ENCODE results near the gene SDC4.
"Not testable (repeated sequence)": the region's sequence is repeated elsewhere in the genome, so short reads cannot be mapped to it uniquely, and the experiment has no call there.

SDC4 gene

DNA sequence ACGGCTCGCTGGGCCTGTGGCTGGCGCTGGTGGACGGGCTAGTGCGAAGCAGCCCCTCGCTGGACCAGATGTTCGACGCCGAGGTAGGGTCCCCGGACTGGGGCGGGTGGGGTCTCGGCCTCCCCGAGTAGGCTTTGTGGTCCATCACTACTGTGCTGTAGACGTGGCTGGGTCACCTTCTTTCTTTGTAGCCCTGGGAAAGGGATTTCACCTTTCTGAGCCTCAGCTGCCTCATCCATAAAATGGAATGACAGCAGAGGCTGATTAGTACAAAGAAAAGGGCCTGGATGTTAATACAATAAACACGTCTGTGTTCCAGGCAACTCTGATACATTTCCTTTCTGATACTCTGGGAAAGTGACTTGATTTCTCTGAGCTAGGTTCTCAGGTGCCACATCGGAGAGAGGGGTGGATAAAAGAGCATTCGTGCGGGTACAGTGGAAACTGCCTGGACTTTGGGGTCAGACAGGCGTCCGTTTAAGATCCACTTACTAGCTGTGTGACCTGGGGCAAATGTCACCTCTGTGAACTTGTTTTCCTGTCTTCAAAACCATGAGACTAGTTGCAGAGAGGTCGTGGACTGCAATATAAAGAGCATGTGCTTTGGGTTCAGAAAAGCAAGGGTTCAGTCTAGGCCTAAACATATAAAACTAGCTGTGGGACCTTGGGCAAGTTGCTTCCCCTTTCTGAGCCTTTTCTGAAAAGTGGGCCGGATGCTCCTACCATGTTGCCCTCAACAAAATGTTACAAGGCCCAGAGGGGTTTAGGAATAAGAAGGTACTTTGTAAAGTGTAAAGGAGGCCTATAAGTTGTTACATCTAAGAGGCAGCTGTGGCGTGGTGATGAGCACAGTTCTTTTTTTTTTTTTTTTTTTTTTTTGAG, 15.6 kb upstream of the SDC4 start:
- no peak for DNase-seq

DNA sequence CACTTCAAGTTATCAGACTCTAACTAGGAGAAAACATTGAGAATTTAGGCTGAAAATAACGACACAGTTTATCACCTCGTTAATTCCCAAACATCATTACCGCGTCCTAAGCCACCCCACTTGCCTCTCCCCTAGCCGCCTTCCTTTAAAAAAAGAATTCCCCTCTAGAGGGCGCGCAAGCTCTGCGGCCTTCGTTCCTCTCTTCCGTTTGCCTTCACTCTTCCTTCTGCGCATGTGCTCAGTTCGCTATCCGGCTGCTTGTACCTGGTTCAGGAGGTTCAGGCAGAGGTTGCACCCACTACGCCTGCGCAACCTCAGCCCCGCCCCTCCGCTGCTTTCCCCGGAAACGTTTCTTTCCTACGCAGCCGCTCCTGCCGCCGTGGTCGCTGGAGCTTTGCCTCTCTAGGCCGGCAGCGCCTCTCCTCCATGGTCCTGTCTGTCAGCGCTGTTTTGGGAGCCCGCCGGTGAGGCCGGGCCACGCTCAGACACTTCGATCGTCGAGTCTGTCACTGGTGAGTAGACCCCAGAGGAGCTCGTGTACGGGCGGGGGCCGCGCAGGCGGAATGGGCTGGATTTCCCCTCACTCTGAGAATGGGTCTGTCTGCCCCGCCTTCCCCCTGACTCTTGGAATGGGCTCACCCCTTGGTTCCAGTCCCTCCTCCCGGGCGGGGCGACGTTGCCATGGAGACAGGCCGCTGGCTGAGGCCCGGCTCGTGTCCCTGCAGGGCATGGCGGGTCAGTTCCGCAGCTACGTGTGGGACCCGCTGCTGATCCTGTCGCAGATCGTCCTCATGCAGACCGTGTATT, 14.8 kb upstream of the SDC4 start, which contains the start of gene SYS1:
SYS1 (plus strand) TSS at position 353 of the 807 bp plus-strand sequence; CDS start at position 729, 376 bp downstream.
- peak; percentile 99 for DNase-seq

DNA sequence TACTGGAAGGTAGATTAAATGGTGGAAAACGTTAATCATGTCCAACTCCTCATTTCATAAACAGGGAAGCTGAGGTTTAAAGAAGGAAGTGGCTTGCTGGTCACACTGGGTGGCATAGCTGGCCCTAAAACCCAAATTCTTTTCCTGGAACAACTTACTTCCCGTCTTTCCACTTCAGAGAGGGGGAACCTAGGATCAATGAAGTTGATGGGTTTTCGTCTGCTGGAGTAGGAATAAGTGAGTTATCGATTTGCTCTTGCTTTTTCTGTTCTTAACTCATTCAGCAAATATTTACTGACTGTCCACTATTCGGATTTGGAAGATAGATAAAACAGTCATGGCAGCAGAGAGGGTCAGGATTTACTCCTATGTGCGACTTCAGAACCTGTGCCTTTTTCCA, 13.6 kb upstream of the SDC4 start:
- DNase-seq: no peak

DNA sequence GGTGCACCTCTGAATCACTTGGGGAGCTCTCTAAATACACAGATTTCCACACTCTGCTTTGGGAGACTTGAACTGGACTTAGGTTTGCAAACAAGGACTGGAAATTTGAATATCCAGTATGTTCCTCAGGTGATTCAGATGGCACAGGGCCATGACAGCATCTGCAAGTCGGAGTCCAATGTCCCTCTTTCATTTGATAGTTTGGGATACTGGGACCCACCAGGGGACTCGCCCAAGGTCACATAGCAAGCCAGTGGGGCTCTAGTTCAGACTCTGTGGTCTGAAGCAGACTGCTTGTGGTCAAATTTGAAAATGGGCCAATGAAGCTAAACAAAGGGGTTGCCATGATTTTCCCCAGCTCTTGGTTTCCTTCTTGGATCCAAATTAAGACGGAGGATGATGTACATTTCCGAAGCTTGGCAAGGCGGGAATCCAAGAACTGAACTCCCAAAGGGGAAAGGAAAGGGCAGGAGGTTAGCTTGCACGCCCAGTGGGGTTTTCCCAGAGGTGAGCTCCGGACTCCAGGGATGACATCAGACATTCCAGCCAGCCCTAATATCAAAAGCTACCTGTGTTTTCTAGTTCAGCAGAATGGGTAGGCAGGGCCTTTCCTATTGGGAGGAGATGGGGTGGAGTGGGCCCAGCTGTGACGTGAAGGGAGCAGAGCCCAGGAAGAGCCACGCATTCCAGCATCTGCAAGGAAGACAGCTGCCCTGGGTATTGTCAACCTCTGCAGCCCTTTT, 11.4 kb upstream of the SDC4 start:
- no peak for DNase-seq

DNA sequence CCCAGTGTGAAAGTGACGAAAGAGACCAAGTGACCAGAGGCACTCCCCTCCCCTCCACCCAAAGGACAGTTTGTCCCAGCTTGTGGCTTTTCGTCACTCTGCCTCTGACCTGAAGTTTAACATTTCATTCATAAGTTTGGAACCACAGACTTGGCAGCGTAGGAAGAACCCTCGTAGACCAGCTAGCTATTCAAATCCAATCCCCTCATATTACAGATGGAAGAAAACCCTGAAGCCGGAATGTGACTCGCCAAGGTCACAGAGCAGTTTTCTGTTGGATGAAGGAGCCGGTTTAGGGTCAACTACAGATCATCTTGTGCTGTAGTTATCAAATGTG, 10.8 kb upstream of the SDC4 start:
- no peak for DNase-seq

DNA sequence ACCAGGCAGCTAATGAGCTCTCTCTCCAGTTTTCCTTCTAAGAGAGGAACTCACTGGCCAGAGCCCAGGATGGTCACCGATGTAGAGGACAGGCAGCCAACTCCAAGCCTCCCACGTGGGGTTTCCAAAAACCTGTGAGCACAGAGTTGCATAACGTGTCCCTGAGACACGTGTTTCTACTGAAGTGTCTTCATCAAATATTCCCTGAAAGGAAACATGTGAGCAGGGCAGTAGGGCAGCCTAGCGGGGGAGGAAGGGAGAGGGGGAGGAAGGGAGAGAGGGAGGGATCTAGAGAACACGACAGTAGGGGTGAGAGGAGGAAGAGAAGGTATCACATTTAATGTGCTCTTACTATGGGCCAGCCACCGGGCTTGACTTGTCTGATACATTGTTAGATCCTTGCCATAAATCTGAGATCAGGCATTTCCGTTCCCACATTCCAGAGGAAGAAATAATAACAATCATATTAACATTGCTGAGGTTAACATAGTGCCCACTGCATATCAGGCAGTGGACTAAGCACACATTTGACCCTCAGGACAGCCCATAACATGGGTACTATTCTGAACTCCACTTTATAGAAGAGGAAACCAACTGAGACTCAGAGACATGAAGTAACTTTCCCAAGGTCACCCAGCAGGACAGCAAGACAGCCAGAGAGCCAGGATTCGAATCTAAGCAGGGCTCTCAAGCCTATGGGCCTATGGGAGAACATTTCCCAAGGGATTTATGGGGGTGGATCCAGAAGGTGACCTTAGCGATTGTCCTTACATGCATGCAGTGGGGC, 10.3 kb upstream of the SDC4 start:
- DNase-seq: no peak

DNA sequence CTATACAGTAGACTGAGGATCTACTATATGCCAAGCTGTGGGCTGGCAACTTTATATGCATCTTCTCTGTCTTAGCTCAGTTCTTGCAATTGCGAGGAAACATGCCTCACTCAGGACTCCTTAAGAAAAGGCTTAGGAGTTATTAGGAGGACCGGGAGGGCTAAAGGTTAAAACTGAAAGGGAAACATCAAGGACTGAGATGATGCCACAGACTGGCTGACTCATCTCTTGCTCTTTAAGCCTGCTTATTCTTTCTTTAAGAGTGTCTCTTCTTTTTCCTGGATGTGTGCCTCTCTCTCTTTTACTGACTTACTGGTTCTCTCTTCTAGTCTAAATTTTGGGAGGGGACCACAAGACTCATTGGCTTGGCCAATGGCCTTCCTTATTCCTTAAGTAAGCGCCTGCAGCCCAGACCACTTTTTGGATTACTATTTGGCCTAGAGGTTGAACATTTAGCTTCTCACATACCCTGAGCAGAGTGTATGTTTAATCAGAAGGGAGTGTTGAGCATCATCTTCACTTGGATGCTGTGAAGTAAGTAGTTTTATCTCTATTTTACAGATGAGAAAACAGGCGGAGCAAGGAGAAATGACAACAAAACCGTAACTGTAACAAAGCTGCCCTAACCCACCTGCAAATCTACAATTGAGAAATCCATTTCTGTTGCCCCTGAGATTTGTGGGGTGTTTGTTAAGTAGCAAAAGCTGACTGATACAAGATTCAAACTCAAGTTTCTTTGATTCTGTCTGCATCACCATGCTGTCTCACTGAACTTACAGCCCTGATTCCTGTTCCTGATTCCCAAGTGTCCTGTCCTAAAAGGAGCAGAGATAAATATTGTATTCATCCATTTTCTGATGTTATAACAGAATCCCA, 7.2 kb upstream of the SDC4 start:
- DNase-seq: no peak

DNA sequence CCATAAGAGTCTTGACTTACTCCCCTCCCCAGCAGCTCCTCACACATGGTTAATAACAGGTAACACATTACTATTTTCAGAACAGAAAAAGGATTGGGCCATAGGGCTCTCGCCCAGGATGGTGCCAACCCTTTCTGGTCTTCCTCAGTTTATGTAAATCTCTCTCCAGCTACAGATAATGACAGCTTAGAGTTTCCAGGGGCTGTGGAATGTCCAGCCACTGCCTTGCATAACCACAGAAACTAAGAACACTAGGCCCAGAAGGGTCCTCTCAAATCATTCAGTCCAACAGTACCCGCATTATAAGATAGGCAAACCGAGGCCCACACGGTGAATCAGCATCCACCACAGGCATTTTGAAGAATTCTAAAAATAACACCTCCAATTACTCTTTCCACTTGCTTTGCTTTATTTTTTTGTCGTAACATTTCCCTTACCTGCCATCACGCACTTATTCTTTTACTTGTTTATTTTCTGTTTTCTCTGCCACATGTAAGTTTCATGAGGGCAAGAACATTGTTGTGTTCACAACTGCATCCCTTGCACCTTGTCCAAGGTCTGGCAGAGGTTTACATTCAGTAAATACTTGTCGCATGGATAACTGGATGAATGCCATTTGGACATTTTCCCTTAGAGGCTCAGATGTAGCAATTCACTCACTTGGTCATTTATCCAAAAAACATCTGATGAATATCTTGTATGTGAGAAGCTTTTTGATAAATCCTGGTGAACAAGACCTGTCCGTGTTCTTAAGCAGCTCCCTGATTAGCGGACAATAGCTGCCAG, 6.4 kb upstream of the SDC4 start:
- peak; percentile 40 for DNase-seq

DNA sequence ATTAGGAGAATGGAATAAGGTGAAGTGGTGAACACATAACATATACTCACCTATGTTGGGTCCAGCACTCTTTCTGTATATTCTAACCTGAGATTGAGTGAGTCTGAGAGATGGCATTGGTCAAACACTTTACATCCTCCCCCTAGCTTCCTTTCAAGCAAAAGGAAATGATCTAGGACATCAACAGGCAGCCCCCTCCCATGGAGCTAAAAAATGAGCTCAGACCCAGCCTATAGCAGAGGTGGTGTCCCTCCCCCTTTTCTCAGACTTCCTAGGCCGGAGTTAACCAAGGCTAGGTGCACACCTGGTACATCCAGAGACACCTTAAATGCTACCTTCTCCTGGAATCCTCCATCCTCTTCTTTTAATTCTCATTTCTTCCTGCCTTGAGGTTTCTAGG, 5.5 kb upstream of the SDC4 start:
- DNase-seq: no peak

DNA sequence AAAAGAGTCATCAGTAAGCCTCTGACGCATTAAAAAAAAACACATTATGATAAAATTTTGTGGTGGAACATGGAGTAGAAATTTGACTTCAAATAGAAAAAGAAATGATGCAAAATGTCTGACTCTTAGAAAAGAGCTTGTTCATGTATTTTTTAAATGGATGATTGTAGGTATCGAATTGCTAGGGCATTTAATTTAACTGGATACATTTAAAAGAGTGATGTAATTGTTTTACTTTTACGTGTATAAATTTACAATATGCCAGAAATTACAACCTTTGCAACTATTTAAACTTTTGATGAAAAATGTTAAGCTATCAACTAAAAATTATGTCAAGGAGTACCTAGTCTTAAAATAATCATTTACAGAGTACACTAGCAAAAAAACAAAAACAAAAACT, 4.5 kb upstream of the SDC4 start:
- no peak for DNase-seq

DNA sequence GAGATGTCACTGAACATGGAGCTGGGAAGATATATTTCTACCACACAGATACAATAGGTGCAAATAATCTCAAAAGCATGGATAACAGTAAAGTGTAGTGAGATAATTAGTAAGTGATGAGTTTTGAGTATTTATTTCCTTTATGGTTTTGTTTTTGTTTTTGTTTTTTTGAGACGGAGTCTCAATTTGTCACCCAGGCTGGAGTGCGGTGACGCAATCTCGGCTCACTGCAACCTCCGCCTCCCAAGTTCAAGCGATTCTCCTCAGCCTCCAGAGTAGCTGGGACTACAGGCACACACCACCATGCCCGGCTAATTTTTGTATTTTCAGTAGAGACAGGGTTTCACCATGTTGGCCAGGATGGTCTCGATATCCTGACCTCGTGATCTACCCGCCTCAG, 2.6 kb upstream of the SDC4 start:
- not testable (repeated sequence) for DNase-seq

DNA sequence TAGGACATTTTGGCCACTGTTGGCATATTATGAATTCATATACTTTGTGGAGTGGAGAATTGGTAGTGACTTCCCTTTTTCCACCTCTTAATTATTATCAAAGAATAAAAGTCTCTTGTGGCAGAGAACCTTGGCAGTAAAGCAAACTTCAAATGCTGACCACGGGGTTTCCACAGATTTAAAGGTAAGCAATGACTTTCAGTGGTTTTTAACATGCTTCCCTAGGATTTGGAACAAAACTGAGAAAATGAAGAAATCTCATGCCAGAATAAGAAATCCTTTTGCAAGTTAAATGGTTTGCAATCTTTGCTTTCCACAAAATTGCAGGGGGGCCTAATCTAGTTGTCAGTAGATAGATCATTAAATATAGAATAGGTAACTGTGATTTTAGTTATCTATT, 2.0 kb upstream of the SDC4 start:
- no peak for DNase-seq

DNA sequence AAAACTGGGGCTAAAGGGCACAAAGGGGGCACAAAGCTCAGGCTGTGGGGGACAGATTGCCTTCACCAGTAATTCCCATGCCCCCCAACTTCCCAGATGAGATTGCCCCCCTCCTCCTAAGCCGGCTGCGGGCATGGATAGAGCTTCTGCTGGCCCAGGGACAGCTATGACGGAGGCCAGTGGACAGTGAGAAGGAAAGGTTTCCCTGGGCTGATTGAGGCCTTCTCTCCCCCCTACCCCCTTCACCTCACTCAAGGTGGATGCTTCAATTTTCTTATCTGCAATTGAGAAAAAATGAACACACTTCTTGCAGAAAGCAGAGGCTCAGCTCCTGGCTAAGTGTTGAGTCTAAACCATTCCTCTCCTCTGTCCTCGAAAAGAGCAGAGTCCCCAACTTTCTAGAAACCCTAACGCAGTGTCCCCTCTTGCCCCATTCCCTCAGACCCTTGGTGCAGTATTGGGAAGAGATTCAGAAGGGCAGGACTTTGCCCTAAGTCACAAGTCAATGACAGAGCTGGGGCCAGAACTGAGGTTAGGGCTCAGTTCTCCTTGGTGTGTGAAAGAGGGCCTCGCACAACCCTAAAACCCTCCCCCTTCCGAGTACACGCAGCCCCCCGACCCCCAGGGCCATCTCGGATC, 808 bp downstream of the SDC4 start:
- no peak for DNase-seq

DNA sequence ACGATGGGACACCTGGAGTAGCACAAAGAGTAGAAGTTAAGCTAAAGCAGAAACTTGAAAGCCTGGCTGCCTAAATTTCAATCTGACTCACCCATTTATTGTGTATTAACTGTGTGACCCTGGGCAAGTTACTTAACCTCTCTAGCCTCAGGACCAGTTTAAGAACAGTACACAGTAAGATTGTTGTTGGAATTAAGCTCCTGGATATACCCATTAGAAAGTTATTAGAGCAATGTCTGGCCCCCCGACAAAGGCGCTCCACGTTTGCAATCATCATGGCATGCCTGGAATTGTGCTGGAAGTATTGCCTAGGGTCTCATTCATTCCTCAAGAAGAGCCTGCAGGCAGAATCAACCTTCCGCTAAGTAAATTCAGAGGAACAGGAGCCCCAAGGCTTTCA, 1.4 kb downstream of the SDC4 start:
- no peak for DNase-seq

DNA sequence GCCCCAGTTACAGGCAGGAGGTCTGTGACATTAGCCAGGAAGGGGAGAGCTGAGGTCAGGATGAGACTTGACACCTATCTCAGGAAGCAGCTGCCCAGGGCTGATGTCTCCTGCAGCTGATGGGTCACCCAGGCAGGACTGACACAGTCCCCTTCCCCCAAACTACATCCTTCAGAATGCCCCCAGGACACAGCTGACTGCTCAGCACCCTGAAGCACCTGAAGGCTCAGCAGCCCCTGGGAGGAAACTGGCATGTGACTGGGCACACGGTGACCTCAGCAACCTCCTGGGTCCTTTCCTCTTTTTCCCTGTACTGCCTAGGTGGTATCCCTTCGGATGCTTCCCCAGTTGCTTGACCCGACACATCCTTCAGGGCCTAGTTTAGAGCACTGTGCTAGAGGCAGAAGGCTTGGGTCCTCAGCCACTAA, 1.9 kb downstream of the SDC4 start:
- DNase-seq: no peak

DNA sequence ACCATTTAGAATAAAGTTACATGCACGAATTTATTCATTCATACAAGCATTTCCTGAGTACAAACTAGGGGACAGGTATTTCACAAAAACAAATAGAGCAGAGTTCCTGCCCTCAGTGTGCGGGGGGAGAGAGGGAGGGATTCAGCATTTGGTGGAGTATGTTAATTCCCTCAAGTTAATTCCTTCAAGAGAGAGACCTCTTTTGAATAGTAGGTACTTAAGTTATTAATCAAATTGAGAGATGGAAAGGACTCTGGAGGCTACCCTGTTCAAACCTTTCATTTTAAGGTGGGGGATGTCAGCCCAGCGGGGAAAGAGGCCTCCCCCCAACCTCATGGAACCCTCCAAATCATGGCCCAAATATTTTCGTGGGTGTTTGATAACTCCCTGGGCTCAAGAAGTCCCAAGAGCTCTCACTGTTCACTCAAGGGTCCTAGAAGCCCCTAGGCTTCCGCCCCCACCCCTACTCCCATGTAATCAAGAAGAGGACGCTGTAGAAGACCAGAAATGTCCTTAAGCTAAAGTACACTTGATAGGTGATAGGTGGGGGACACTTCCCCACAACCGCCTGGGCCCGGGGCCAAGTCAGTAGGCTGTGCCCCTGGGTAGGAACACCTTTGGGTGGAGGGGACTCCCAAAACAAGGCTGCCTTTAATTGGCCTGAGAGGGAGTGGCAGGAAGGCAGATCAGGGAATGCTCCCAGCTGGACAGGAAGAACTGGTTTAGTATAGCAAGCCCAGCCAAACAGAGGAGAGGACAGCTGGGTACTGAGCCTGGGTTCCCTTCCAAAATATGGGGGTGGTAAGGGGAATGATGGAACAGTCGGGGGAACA, 2.9 kb downstream of the SDC4 start:
- DNase-seq: no peak

DNA sequence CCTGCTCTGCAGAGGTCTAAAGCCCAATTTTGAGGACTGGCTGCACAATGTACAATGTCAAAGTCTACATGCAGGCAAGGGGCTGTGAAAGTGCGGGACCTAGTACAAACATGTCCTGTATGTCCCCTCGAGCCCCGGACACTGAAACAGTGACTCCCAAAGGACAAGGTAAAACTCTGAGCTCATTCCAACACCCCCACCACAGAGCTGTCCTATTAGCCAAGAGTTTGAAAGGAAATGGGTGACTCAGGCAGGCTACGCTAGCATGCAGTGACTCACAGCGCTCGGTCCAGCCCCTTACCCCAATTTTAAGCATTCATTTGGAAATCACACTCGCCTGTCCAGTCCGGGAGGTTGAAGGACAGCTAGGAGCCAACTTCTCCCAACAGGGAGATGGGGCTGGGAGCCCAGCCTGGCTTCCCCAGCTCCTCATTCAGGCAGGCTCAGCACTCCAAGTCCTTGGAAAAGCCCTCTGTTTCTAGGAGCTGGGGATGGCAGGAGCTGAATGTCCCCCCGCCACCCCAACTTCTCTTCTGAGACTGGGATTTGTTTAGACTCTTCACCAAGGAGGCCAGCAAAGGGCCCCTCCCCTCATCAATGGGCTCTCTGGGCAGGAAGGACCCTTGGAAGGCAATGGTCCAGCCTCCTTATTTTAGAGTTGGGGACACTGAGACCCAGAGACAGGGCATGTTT, 3.9 kb downstream of the SDC4 start:
- no peak for DNase-seq

DNA sequence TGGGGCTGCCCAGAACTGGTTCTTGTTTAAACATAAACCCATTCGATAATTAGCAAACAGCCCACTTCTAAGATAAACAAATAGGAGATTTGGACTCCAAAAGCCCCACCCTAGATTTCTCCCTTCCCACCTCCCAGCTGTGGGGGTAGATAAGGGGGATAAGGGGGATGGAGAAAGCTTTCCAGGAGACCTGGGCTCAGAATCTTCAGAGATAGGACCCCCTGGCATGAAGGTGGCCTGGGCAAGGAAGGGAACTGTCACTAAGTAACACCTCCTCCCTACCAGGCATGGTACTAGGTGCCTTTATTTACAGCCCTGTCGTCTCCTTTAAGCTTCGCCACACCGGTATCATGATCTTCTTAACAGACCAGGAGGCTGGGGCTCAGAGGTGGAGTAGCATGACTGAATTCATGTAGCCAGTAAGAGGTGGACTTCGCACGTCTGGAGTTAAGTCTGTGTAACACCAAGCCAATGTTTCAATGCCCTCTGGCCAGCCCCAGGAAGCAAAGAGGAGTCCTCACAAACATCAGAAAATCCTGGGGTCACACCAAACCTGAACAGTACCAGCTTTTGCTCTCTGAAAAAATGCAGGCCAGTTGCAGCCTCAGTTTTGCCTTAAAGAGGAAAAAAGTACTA, 4.6 kb downstream of the SDC4 start:
- no peak for DNase-seq
